K562 (cell line): Measurements from ENCODE around the gene TRANK1. TPM values are rescaled to one million over a fixed set of nuclear protein-coding genes. Genes with fewer than 3 reads are reported as not detected.

Experiments
- BRCA1 ChIP-seq, 2 experiments: fragments of 450-650 bp in 1 of 2; sonication (generic) in 1 of 2; formaldehyde crosslinking in 1 of 2; IDR thresholded peaks; 2 replicates each; pipeline versions ENCODE4 v1.5.0 to v1.6.1; 2017 to 2020; ENCODE audit warnings: mild to moderate bottlenecking in 1 of 2, missing genetic modification reagents in 1 of 2
- FOS ChIP-seq: IDR thresholded peaks from 3 replicates; pipeline ENCODE4 v1.6.1; 2011; ENCODE audit not compliant: insufficient read length; ENCODE audit errors: extremely low read depth
- NFYB ChIP-seq: IDR thresholded peaks from 2 replicates; pipeline ENCODE4 v1.6.1; 2011; ENCODE audit warnings: mild to moderate bottlenecking, moderate library complexity; ENCODE audit not compliant: insufficient read length; ENCODE audit errors: extremely low read depth
- POLR2B ChIP-seq: fragments of 450-650 bp; IDR thresholded peaks from 2 replicates; pipeline ENCODE4 v1.6.1; 2018; ENCODE audit warnings: low read depth; ENCODE audit not compliant: partially characterized antibody
- SAFB2 ChIP-seq: fragments of 200-400 bp; formaldehyde crosslinking; IDR thresholded peaks from 2 replicates; pipeline ENCODE4 v1.6.1; 2018; ENCODE audit warnings: borderline replicate concordance, low read length, low read depth, moderate library complexity; ENCODE audit not compliant: severe bottlenecking
- ZFX ChIP-seq: sonication (generic); formaldehyde crosslinking; IDR thresholded peaks from 2 replicates; pipeline ENCODE4 v1.8.0; 2022; ENCODE audit warnings: mild to moderate bottlenecking, missing genetic modification reagents, moderate library complexity
- ZNF263 ChIP-seq: sonication (generic); formaldehyde crosslinking; IDR thresholded peaks from 2 replicates; pipeline ENCODE4 v1.8.0; 2022; ENCODE audit warnings: mild to moderate bottlenecking, missing genetic modification reagents, borderline replicate concordance
- polyA plus RNA-seq, 8 experiments: library from polyadenylated mRNA; depleted of rRNA in 4 of 8; stranded (reverse) in 5 of 8; unstranded in 3 of 8; fragments of >200 nt; fragmentation: Nextera tagmentation in 2 of 8; fragmentation: Illumina TruSeq in 1 of 8; extraction: Ambion mirVana in 2 of 8; extraction: Trizol in 1 of 8; gene quantifications; 2 replicates each; pipeline versions ENCODE4 v1.2.1 to v1.2.3, GENCODE V29; 2011 to 2014; ENCODE audit warnings: inconsistent platforms in 1 of 8, missing spikeins in 1 of 8
- total RNA-seq, 7 experiments: library from RNA; depleted of rRNA in 6 of 7; stranded (reverse); fragments of >200 nt in 6 of 7; fragmentation: Illumina TruSeq in 2 of 7; extraction: Trizol in 2 of 7; gene quantifications; 2 replicates each; pipeline versions ENCODE4 v1.2.1 to v1.2.3, GENCODE V29; 2011 to 2021; ENCODE audit warnings: low replicate concordance in 1 of 7
- TF ChIP-seq, protein P1 (sequence below): fragments of 450-650 bp; IDR thresholded peaks from 2 replicates; pipeline ENCODE4 v1.6.1; 2017; ENCODE audit warnings: mild to moderate bottlenecking, moderate library complexity
- TF ChIP-seq, protein P2 (sequence below): fragments of 450-650 bp; conservative IDR thresholded peaks from 2 replicates; pipeline ENCODE4 v1.6.1; 2016; ENCODE audit warnings: missing genetic modification characterization, low read depth, mild to moderate bottlenecking, control low read depth, missing compliant biosample characterization
- TF ChIP-seq, protein P3 (sequence below): fragments of 250-450 bp; sonication (Bioruptor Pico); IDR thresholded peaks from 2 replicates; pipeline ENCODE4 v1.4.0; 2020; ENCODE audit warnings: mild to moderate bottlenecking
- TF ChIP-seq, protein P4 (sequence below), 2 experiments: fragments of 200-800 bp in 1 of 2; sonication (Bioruptor generic) in 1 of 2; sonication (generic) in 1 of 2; formaldehyde crosslinking in 1 of 2; IDR thresholded peaks in 1 of 2; conservative IDR thresholded peaks in 1 of 2; 2 replicates each; pipeline versions ENCODE4 v1.5.0 to v1.6.1; 2016 to 2020; ENCODE audit warnings: missing compliant biosample characterization in 1 of 2, missing genetic modification characterization in 1 of 2, missing genetic modification reagents in 1 of 2
- TF ChIP-seq, protein P5 (sequence below), 2 experiments: fragments of 450-650 bp; conservative IDR thresholded peaks; 2 replicates each; pipeline ENCODE4 v1.6.1; 2017; ENCODE audit warnings: mild to moderate bottlenecking in 2 of 2, moderate library complexity in 2 of 2
- TF ChIP-seq, protein P6 (sequence below): sonication (generic); formaldehyde crosslinking; IDR thresholded peaks from 2 replicates; pipeline ENCODE4 v1.8.0; 2022; ENCODE audit warnings: mild to moderate bottlenecking, missing genetic modification reagents, borderline replicate concordance

The TRANK1 gene
- total and polyA plus RNA-seq, 9 of the 15 experiments (the other 6 are each of a cell fraction or from before 2014, with no cell fraction given), result 0.41 to 5.3 (median 2.1) TPM

DNA sequence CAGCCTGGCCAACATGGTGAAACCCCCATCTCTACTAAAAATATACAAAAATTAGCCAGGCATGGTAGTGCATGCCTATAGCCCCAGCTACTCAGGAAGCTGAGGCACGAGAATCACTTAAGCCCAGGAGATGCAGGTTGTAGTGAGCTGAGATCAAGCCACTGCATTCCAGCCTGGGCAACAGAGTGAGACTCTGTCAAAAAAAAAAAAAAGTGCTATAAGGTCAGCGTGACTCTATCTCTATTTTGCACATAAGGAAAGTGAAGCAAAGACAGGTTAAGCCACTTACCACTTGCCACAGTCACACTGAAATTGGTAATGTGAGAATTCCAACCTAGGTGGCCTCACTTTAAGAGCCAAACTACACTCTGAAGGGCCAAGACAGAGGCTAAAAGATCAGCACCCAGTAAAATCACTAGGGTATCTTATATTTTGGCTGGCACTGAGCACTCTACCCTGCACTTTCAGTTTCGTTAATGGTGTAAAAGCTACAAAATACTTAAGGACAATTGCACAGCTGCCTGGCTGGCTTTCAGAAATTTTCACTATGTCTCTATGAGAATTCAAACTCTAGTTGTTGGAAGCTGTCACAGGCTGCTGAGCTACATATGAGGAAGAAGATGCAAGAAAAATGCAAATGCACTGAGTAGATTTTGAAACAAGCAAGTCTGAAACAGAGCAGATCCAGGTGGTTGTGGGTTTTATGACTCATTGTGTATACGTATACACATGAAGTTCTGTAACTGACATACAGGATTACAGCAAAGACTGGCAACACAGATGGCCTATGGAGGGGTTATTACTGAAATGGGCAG is 32.7 kb downstream of the TRANK1 start (continued):
- TF ChIP-seq, protein P1, sequence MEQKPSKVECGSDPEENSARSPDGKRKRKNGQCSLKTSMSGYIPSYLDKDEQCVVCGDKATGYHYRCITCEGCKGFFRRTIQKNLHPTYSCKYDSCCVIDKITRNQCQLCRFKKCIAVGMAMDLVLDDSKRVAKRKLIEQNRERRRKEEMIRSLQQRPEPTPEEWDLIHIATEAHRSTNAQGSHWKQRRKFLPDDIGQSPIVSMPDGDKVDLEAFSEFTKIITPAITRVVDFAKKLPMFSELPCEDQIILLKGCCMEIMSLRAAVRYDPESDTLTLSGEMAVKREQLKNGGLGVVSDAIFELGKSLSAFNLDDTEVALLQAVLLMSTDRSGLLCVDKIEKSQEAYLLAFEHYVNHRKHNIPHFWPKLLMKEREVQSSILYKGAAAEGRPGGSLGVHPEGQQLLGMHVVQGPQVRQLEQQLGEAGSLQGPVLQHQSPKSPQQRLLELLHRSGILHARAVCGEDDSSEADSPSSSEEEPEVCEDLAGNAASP, result no peak
- no peak for TF ChIP-seq NFYB
- TF ChIP-seq, protein P2, sequence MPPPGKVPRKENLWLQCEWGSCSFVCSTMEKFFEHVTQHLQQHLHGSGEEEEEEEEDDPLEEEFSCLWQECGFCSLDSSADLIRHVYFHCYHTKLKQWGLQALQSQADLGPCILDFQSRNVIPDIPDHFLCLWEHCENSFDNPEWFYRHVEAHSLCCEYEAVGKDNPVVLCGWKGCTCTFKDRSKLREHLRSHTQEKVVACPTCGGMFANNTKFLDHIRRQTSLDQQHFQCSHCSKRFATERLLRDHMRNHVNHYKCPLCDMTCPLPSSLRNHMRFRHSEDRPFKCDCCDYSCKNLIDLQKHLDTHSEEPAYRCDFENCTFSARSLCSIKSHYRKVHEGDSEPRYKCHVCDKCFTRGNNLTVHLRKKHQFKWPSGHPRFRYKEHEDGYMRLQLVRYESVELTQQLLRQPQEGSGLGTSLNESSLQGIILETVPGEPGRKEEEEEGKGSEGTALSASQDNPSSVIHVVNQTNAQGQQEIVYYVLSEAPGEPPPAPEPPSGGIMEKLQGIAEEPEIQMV, result no peak
- TF ChIP-seq ZFX (CRISPR knock-in tag), result 0 out of 2 replicates have a peak, but pooled peaks have one; percentile 14
- no peak for TF ChIP-seq POLR2B
- TF ChIP-seq, protein P3, sequence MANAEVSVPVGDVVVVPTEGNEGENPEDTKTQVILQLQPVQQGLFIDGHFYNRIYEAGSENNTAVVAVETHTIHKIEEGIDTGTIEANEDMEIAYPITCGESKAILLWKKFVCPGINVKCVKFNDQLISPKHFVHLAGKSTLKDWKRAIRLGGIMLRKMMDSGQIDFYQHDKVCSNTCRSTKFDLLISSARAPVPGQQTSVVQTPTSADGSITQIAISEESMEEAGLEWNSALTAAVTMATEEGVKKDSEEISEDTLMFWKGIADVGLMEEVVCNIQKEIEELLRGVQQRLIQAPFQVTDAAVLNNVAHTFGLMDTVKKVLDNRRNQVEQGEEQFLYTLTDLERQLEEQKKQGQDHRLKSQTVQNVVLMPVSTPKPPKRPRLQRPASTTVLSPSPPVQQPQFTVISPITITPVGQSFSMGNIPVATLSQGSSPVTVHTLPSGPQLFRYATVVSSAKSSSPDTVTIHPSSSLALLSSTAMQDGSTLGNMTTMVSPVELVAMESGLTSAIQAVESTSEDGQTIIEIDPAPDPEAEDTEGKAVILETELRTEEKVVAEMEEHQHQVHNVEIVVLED, result no peak
- TF ChIP-seq, protein P4, sequence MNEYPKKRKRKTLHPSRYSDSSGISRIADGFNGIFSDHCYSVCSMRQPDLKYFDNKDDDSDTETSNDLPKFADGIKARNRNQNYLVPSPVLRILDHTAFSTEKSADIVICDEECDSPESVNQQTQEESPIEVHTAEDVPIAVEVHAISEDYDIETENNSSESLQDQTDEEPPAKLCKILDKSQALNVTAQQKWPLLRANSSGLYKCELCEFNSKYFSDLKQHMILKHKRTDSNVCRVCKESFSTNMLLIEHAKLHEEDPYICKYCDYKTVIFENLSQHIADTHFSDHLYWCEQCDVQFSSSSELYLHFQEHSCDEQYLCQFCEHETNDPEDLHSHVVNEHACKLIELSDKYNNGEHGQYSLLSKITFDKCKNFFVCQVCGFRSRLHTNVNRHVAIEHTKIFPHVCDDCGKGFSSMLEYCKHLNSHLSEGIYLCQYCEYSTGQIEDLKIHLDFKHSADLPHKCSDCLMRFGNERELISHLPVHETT (CRISPR knock-in tag; conservative IDR thresholded peaks at IDR 0.05 in 1 of 2, IDR thresholded peaks at IDR 0.05 in 1 of 2), result no peak
- no peak for TF ChIP-seq SAFB2
- TF ChIP-seq, protein P5, sequence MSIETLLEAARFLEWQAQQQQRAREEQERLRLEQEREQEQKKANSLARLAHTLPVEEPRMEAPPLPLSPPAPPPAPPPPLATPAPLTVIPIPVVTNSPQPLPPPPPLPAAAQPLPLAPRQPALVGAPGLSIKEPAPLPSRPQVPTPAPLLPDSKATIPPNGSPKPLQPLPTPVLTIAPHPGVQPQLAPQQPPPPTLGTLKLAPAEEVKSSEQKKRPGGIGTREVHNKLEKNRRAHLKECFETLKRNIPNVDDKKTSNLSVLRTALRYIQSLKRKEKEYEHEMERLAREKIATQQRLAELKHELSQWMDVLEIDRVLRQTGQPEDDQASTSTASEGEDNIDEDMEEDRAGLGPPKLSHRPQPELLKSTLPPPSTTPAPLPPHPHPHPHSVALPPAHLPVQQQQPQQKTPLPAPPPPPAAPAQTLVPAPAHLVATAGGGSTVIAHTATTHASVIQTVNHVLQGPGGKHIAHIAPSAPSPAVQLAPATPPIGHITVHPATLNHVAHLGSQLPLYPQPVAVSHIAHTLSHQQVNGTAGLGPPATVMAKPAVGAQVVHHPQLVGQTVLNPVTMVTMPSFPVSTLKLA (conservative IDR thresholded peaks at IDR 0.05), result peak in 1 of 2 experiments; percentile 53; a peak in 2 of 4 replicates
- TF ChIP-seq, protein P6, sequence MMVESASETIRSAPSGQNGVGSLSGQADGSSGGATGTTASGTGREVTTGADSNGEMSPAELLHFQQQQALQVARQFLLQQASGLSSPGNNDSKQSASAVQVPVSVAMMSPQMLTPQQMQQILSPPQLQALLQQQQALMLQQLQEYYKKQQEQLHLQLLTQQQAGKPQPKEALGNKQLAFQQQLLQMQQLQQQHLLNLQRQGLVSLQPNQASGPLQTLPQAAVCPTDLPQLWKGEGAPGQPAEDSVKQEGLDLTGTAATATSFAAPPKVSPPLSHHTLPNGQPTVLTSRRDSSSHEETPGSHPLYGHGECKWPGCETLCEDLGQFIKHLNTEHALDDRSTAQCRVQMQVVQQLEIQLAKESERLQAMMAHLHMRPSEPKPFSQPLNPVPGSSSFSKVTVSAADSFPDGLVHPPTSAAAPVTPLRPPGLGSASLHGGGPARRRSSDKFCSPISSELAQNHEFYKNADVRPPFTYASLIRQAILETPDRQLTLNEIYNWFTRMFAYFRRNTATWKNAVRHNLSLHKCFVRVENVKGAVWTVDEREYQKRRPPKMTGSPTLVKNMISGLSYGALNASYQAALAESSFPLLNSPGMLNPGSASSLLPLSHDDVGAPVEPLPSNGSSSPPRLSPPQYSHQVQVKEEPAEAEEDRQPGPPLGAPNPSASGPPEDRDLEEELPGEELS (CRISPR knock-in tag), result 0 out of 2 replicates have a peak, but pooled peaks have one; percentile 12
- no peak for TF ChIP-seq ZNF263 (CRISPR knock-in tag)
- peak; percentile 50 for TF ChIP-seq FOS
- no peak for TF ChIP-seq BRCA1 (IDR thresholded peaks at IDR 0.05)
- TF ChIP-seq BRCA1 (CRISPR knock-in tag; IDR thresholded peaks at IDR 0.05), result no peak
